Stimulated activated naive CD8-positive, alpha-beta T cell treated with anti-CD3 and anti-CD28 coated beads, Interleukin-15, amount 100 ng/mL, for 72 hours (primary cell): ENCODE results near the gene ATXN7.

Experiments
- ATAC-seq: fragments of 150-1000 bp; cut with Tn5 transposase; 2 replicates; pipeline ENCODE4 v1.10.0; 2021; ENCODE audit warnings: mild to moderate bottlenecking, moderate library complexity
- DNase-seq, 2 donors: peaks; one replicate each; pipeline ENCODE4 v3.0.0; 2021 to 2022
- H3K27ac Mint-ChIP-seq, 2 donors: one replicate each; pipeline ENCODE4 v1.8.0; 2022; ENCODE audit warnings: mild to moderate bottlenecking in 2 of 2, mixed read lengths in 2 of 2, moderate library complexity in 2 of 2
- H3K27me3 Mint-ChIP-seq: one replicate; pipeline ENCODE4 v1.8.0; 2022; ENCODE audit warnings: mixed read lengths
- H3K4me1 Mint-ChIP-seq: one replicate; pipeline ENCODE4 v1.8.0; 2022; ENCODE audit warnings: mild to moderate bottlenecking, mixed read lengths
- H3K4me3 Mint-ChIP-seq, 2 donors: one replicate each; pipeline ENCODE4 v1.8.0; 2022; ENCODE audit warnings: mild to moderate bottlenecking in 2 of 2, mixed read lengths in 2 of 2, moderate library complexity in 1 of 2
- H3K9me3 Mint-ChIP-seq, 2 donors: one replicate each; pipeline ENCODE4 v1.8.0; 2022; ENCODE audit warnings: mixed read lengths in 2 of 2

ATXN7 gene

DNA sequence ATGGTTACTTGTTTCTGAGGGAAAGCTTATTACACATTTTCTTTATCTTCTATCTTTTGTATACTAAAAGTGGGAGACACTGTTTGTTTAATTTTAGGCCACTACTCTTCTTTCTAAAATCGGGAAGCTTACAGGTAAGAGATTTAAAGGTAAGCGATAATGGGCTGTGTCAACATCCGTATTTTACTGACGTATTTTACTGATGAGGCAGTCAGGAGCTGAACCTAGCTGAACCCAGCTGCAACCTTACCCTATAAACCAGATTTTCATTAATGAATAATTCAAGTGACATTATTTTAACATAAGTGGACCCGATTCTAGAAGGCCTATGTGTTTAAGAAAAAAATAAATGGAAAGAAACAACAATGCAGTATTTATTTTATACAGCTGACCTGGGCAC, 146.5 kb downstream of the ATXN7 start:
- H3K4me1 Mint-ChIP-seq = peaks cover 27% of the 10 kb centered on the region
- H3K27ac Mint-ChIP-seq = no peak overlapping the region
- peaks cover 0 to 3% of the 10 kb centered on the region in 2 donors for H3K9me3 Mint-ChIP-seq
- DNase-seq = no peak
- ATAC-seq = no peak
- no peak overlapping the region for H3K4me3 Mint-ChIP-seq
- H3K27me3 Mint-ChIP-seq = no peaks in the 10 kb centered on the region

GRCh38 chr3:64011685-64012084, 148.0 kb downstream of the ATXN7 start:
- peaks cover 27% of the 10 kb centered on the region for H3K4me1 Mint-ChIP-seq
- H3K27ac Mint-ChIP-seq = peak overlapping the region in 1 of 2 donors; percentile 82
- peaks cover 0 to 3% of the 10 kb centered on the region in 2 donors for H3K9me3 Mint-ChIP-seq
- DNase-seq (no peak), ATAC-seq (no peak)
- H3K4me3 Mint-ChIP-seq = no peak overlapping the region
- H3K27me3 Mint-ChIP-seq = no peaks in the 10 kb centered on the region

DNA sequence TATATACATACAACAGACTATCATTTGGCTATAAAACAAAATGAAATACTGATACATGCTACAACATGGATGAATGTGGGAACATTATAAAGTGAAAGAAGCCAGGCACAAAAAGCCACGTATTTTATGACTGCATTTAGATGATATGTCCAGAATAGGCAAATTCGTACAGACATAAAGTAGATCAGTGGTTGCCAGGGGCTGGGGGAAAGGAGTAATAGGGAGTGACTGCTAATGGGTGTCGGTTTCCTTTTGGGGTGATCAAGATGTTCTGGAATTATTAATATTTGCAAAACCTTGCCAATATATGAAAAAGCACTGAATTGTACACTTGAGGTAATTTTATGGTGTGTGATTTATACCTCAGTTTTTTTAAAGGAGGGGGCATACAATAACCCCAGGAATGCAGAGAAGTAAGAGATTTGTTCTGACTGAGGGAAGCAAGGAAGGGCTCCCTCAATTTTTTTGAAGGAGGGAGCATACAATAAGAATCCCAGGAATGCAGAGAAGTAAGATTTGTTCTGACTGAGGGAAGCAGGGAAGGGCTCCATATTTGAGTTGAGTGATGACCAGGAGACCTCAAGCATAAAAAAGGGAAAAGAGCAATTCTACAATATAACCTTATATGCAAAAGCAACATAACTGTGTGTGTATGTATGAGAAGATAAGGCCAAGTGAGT, 153.4 kb downstream of the ATXN7 start:
- ATAC-seq (no peak), DNase-seq (no peak)
- H3K9me3 Mint-ChIP-seq = peaks cover 0 to 3% of the 10 kb centered on the region in 2 donors
- H3K27ac Mint-ChIP-seq = no peak overlapping the region
- no peaks in the 10 kb centered on the region for H3K27me3 Mint-ChIP-seq
- no peak overlapping the region for H3K4me3 Mint-ChIP-seq
- peaks cover 46% of the 10 kb centered on the region for H3K4me1 Mint-ChIP-seq

DNA sequence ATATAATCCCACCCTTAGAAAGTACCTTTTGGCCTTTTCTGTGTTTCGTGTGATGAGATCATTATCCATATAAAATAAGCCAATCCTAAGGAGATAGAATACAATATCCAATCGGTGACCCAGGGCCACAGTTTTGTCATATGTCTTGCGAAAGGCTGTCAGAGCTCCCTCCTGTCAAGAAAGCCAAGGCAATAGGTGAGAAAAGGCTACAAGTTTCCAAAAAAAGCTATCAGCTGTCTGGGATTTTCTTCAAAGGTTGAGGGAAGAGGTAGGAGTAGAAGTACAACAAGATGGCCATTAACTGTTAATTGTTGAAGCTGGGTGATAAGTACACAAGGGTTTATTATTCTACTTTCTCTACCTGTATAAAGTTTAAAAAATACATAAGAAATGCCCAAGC, 155.6 kb downstream of the ATXN7 start:
- Mint-ChIP-seq H3K4me3 (peak overlapping the region in 1 of 2 donors; percentile 10), H3K4me1 (peaks cover 42% of the 10 kb centered on the region), H3K27ac (peak overlapping the region; percentile 64 to 65), H3K9me3 (no peaks in the 10 kb centered on the region), H3K27me3 (no peaks in the 10 kb centered on the region)
- DNase-seq = no peak
- no peak for ATAC-seq

DNA sequence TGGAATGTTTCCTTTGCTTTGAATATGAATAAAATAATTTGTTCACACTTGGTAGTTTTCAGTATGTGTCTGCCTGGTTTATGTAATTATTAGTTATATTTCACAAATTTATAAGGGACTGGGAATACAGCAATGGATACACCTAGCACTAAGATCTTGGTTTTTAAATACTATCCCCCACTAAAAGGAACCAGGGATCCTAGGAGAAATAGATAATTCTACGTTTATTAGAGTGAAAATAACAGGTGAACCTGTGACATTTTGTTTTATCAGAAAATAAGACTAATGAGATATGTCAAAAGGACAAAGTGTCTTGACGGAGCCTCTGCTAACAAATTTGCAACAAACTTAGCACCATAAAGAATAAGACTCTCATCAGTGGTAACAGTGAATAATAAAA, 156.2 kb downstream of the ATXN7 start:
- DNase-seq (no peak), ATAC-seq (no peak)
- no peaks in the 10 kb centered on the region for H3K9me3 Mint-ChIP-seq
- no peaks in the 10 kb centered on the region for H3K27me3 Mint-ChIP-seq
- no peak overlapping the region for H3K4me3 Mint-ChIP-seq
- H3K27ac Mint-ChIP-seq = no peak overlapping the region
- peaks cover 38% of the 10 kb centered on the region for H3K4me1 Mint-ChIP-seq

- peaks cover 33% of the 10 kb centered on the region for H3K4me1 Mint-ChIP-seq
- DNase-seq (no peak), ATAC-seq (no peak)
- H3K27ac Mint-ChIP-seq = peak overlapping the region; percentile 52 to 99
- no peaks in the 10 kb centered on the region for H3K9me3 Mint-ChIP-seq
- H3K4me3 Mint-ChIP-seq = peak overlapping the region; percentile 94
- H3K27me3 Mint-ChIP-seq = no peaks in the 10 kb centered on the region
Observed at GRCh38 chr3:64021922-64022321, 158.3 kb downstream of the ATXN7 start.

DNA sequence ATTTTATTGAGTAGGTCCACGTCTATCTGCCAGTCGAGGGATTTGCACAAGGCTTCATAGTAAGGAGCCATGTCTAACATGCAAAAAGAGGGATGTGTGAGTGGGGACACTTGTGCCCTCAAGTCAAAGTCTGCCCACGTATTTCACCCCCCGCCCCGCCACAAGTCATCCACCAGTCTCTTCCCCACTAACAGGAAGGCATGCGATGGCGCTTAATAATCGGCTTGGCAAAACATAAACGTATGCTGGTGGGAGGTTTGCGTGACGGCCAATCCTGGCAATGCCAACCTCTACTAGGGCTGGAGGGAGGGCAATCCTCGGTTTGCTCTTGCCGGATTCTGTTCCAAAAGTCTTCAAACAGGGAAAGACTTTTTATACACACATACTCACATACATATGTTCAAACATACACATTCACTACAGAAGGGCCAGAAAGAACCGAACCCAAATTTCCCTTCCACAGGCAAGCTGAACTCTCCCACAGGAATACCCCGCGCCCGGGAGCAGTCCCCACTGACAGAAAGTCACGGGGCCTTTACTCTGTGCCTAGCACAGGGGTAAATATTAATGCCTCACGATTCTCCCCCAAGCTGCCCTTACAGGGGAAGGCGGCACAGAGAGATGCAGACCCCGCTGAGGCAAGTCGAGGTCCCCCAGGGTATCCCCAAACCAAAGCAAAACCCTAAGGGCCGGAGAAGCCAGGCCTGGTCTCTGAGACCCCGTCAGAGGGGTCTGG, 159.0 kb downstream of the ATXN7 start:
- Mint-ChIP-seq H3K4me1 (peaks cover 30% of the 10 kb centered on the region), H3K27me3 (peaks cover 6% of the 10 kb centered on the region), H3K27ac (peak overlapping the region; percentile 92 to 99), H3K4me3 (peak overlapping the region; percentile 94), H3K9me3 (no peaks in the 10 kb centered on the region)
- ATAC-seq (peak; percentile 7), DNase-seq (peak; percentile 4 to 20)

DNA sequence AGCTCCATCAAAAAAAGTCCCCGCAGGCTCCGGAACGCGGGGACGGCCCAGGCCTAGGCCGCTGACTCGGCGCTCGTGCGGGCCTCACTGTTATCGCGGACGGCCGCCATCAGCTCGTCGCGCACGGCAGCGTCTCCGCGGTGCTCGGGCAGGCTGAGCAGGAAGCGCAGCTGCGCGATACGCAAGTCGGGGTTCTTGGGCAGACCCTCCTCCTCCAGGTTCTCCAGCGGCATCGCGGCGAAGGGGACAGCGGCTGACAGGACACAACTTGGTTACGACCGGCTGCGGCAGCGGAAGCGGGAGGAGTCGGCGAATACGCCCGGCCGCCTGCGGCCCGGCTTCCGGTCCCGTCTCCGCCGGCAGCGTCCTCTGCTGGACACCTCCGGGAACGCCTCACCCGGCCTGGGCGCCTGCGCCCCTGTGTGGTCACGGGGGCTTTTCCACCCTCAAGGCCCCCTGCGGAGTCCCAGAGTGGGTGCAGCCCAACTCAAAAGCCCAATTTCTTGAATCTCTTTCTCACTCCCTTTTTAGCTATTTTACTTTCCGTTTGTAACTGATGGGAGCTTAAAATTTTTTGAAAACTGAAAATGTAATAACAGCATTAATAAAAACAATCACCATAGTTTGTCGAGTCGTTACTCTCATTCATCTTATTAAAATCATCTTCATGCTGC, 159.7 kb downstream of the ATXN7 start, which contains the start of gene PSMD6:
Gene PSMD6 (minus strand): TSS at position 308 of the 674 bp plus-strand sequence. CDS start 75 bp downstream, at position 233.
- H3K4me1 Mint-ChIP-seq = peaks cover 30% of the 10 kb centered on the region
- ATAC-seq (peak; percentile 95), DNase-seq (peak; percentile 94 to 96)
- peaks cover 13% of the 10 kb centered on the region for H3K27me3 Mint-ChIP-seq
- H3K4me3 Mint-ChIP-seq = peak within 1 kb of the TSS; percentile 94
- H3K9me3 Mint-ChIP-seq = no peaks in the 10 kb centered on the region
- peak within 1 kb of the TSS; percentile 92 to 99 for H3K27ac Mint-ChIP-seq

GRCh38 chr3:64023861-64024223, 160.2 kb downstream of the ATXN7 start:
- Mint-ChIP-seq H3K27ac (peak overlapping the region; percentile 92 to 99), H3K4me3 (peak overlapping the region; percentile 94), H3K27me3 (peaks cover 18% of the 10 kb centered on the region), H3K4me1 (peaks cover 30% of the 10 kb centered on the region), H3K9me3 (no peaks in the 10 kb centered on the region)
- DNase-seq = no peak
- ATAC-seq = no peak

GRCh38 chr3:64026346-64026745, 162.7 kb downstream of the ATXN7 start:
- ATAC-seq (no peak), DNase-seq (no peak)
- H3K9me3 Mint-ChIP-seq = no peaks in the 10 kb centered on the region
- H3K27me3 Mint-ChIP-seq = peaks cover 30% of the 10 kb centered on the region
- H3K4me3 Mint-ChIP-seq = no peak overlapping the region
- peaks cover 27% of the 10 kb centered on the region for H3K4me1 Mint-ChIP-seq
- H3K27ac Mint-ChIP-seq = no peak overlapping the region

GRCh38 chr3:64027658-64028057, 164.0 kb downstream of the ATXN7 start:
- no peak for ATAC-seq
- DNase-seq = no peak
- H3K9me3 Mint-ChIP-seq = no peaks in the 10 kb centered on the region
- peaks cover 17% of the 10 kb centered on the region for H3K4me1 Mint-ChIP-seq
- no peak overlapping the region for H3K27ac Mint-ChIP-seq
- H3K27me3 Mint-ChIP-seq = peaks cover 38% of the 10 kb centered on the region
- H3K4me3 Mint-ChIP-seq = no peak overlapping the region

DNA sequence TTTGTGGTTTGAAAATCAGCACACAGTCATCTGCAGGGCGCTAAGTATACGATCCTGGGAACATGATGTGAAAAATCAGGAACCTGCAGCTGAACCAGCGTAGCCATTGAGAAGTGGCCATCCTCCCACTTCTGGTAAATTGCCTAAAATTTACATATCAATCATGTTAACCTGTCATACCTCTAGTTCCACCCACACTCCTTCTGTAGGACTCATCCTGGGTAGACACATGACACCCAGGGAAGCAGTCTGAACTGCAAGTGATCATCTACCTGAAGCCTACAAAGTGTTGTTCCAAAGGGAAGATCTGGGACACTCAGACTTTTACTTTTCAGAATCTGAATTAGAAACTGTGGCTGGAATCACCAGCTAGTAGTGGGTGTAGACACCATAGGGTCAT, 165.1 kb downstream of the ATXN7 start:
- ATAC-seq (no peak), DNase-seq (no peak)
- H3K27ac Mint-ChIP-seq = peak overlapping the region in 1 of 2 donors; percentile 11
- H3K9me3 Mint-ChIP-seq = no peaks in the 10 kb centered on the region
- no peak overlapping the region for H3K4me3 Mint-ChIP-seq
- H3K27me3 Mint-ChIP-seq = peaks cover 38% of the 10 kb centered on the region
- H3K4me1 Mint-ChIP-seq = peaks cover 13% of the 10 kb centered on the region

GRCh38 chr3:64029287-64029686, 165.6 kb downstream of the ATXN7 start:
- Mint-ChIP-seq H3K27me3 (peaks cover 38% of the 10 kb centered on the region), H3K4me1 (peaks cover 8% of the 10 kb centered on the region), H3K27ac (no peak overlapping the region), H3K9me3 (peaks cover 0 to 3% of the 10 kb centered on the region in 2 donors), H3K4me3 (no peak overlapping the region)
- no peak for ATAC-seq
- no peak for DNase-seq

- DNase-seq (peak; percentile 70 to 78), ATAC-seq (peak; percentile 99)
- Mint-ChIP-seq H3K4me1 (peaks cover 6% of the 10 kb centered on the region), H3K27me3 (peaks cover 38% of the 10 kb centered on the region), H3K27ac (peak overlapping the region in 1 of 2 donors; percentile 72), H3K9me3 (peaks cover 0 to 5% of the 10 kb centered on the region in 2 donors), H3K4me3 (peak overlapping the region; percentile 73 to 79)
Observed at GRCh38 chr3:64030741-64031140, 167.1 kb downstream of the ATXN7 start.

DNA sequence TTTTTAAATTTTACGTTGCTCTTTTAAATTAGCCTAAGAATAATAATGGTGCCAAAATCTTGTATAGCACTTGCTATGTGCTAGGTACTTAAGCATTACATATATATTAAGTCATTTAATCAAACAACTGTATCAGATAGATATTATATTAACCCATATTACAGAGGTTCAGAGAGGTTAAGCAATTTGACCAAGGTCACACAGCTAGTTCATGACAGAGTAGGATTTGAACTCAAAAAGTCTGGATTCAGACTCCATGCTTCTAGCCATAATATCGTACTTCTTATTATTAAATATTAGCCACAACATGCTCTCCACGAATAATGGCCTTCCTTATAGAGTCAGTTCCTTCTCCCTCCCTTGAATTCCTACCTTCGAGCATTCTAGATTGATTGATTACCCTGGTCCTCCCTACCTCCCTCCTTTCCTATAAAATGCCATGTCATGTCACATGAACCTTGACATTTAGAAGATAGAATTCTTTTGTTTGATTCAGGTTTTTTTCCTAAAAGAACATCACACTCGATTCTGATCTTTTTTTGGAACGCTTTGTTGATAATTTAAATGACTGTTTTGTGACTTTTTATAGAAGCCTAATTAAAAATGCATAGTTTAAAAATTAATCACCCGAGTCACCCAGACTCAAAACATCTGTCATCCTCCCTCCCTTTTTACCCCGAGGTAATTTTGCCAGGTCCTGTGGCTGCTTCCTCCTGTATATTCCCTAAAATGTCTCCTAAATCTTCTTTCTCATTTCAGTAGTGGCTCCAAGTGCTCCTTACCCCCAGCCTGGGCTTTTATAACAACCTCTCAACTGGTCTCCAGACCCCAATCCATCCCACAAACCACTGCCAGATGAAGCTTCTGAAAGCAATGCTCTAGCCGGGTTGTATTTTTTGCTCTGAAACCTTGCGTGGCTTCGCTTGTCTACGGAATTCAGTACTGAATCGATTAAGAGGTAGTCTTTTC, 168.2 kb downstream of the ATXN7 start:
- peaks cover 46% of the 10 kb centered on the region for H3K27me3 Mint-ChIP-seq
- H3K27ac Mint-ChIP-seq = no peak overlapping the region
- H3K4me3 Mint-ChIP-seq = no peak overlapping the region
- H3K4me1 Mint-ChIP-seq = peaks cover 6% of the 10 kb centered on the region
- peaks cover 0 to 5% of the 10 kb centered on the region in 2 donors for H3K9me3 Mint-ChIP-seq
- no peak for ATAC-seq
- no peak for DNase-seq
